Measurements from ENCODE around the gene KBTBD3. TPM values are rescaled to one million over a fixed set of nuclear protein-coding genes. Genes with fewer than 3 reads are reported as not detected.
"Not testable (repeated sequence)": the region's sequence is repeated elsewhere in the genome, so short reads cannot be mapped to it uniquely, and the experiment has no call there.

KBTBD3 gene
- total and polyA plus RNA-seq, 2 donors = 4.6 to 20.1 TPM

DNA sequence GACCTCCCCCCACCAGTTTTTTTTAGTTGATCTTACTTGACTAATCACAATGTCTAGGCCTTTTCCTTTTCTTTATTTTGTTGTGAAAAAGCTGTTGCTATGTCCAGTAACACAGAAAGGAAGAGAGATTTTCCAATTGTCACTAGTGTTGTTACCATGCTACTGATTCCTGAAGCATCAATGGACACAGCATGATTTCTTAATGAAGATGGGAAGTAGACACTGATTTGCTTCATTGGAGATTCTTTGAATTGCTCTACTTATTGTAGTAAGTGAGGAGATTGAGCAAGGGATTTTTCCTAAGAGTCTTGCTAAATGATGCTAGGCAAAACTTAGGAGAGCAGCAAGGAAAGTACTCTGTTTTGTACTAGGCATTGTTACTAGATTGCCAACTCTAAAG lies 4.9 kb upstream of the KBTBD3 start:
- Histone ChIP-seq H3K4me3 (ENCODE audit: low read depth, low read length) (no peak overlapping the region), H3K36me3 (ENCODE audit: insufficient read depth) (peaks cover 3% of the 10 kb centered on the region), H3K4me1 (ENCODE audit: insufficient read depth) (peaks cover 1% of the 10 kb centered on the region), H3K27ac (ENCODE audit: low read depth) (no peak overlapping the region)
- no peak for DNase-seq (ENCODE audit: extremely low spot score)

DNA sequence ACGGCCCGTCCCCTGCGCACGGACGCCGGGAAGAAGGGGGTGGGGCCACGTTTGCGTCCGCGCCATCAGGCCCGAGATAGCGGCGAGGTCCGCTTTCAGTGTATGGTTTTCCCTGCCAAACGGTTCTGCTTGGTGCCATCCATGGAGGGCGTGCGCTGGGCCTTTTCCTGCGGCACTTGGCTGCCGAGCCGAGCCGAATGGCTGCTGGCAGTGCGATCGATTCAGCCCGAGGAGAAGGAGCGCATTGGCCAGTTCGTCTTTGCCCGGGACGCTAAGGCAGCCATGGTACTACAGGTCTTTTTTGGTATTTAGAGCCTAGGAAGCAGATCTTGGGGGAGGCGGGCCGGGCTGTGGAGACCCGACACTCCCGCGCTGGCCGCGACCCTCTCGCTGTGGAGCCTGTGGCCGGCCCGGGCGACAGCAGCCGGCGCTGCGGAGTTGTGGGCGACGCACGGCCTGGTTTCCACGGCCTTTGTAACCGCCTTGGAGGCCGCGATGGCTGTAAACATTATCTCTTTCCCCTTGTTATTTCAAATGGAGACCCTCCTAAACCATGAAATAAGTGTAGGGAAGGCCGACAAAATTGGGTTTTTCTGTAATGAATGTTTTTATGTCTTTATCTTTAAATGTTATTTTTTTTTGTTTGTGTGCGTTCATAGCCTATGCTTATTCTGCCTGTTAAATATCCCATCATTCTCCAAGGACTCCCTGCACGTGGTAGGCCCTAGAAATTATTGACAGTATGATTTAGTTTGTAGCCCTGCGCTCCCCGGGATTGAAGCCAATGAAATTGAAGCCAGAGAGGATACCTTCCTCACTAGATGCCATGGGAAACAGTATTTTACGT lies 685 bp upstream of the KBTBD3 start, which contains the start of gene AASDHPPT:
TSS of gene AASDHPPT (plus strand) at position 54 of the 847 bp plus-strand sequence. CDS start at position 103, 49 bp downstream.
- DNase-seq (ENCODE audit: extremely low spot score) = peak; percentile 26
- Histone ChIP-seq H3K27ac (ENCODE audit: low read depth) (peak within 1 kb of the TSS; percentile 99), H3K4me1 (ENCODE audit: insufficient read depth) (no peaks in the 10 kb centered on the region), H3K4me3 (ENCODE audit: low read depth, low read length) (peak within 1 kb of the TSS; percentile 84), H3K36me3 (ENCODE audit: insufficient read depth) (no peaks in the 10 kb centered on the region)
- under 1% methylated on average over 55 of the region's 55 CpGs for WGBS

DNA sequence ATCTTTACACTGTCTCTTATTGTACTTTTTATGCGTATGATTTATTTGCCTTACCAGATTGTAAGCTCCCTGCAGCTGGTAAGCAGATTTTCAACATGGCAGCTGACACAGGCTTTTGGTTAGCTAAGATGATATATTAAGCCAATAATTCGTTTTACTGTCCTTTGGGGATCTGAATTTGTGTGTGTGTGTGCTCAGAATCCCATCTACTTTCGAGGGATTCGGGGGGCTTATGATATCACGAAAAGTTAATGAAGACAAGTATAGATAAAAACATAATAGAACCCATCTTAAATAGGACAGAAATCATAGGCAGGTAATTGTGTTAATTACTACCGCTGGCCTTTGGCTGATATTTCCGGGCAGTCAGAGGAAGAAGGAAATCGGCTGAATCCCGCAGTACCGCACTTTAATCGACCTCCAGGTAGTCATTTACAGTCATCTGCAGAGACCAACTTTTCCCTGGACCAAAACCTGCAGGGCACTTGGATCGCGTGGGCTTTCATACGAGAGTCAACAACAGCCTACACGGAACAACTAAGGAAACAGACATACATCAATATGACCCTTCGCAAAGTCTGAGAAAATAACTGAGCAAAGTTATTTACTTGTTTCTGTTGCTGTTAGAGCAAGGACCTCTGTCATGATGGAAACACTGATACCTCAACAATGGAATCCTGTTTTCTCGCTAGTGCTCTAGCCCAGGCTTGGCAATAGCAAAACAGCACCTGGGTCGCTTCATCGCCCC lies 802 bp downstream of the KBTBD3 start:
- H3K4me3 ChIP-seq (ENCODE audit: low read depth, low read length) = peak overlapping the region; percentile 81
- WGBS = 13% methylated on average over 19 of the region's 19 CpGs
- H3K36me3 ChIP-seq (ENCODE audit: insufficient read depth) = no peaks in the 10 kb centered on the region
- no peaks in the 10 kb centered on the region for H3K4me1 ChIP-seq (ENCODE audit: insufficient read depth)
- H3K27ac ChIP-seq (ENCODE audit: low read depth) = peak overlapping the region; percentile 96
- DNase-seq (ENCODE audit: extremely low spot score) = peak; percentile 11

DNA sequence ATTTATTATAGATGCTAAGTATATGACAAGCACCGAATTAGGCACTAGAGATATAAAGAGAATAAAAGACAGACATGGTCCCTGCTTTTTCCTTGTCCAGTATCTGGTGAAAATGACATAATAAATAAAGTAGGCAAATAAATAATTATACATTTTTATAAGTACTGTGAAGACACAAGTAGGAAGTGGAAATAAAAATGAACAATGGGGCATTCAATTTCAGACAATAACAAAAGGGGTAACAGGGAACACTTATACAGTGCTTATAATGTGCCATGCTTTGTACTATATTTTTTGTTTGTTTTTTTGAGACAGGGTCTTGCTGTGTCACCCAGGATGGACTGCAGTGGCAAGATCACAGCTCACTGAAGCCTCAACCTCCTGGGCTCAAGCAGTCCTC lies 4.3 kb downstream of the KBTBD3 start:
- DNase-seq (ENCODE audit: extremely low spot score) = no peak
- Histone ChIP-seq H3K27ac (ENCODE audit: low read depth) (no peak overlapping the region), H3K4me3 (ENCODE audit: low read depth, low read length) (no peak overlapping the region), H3K4me1 (ENCODE audit: insufficient read depth) (no peaks in the 10 kb centered on the region), H3K36me3 (ENCODE audit: insufficient read depth) (no peaks in the 10 kb centered on the region)
- WGBS = 73% methylated on average over 1 of the region's 1 CpG

DNA sequence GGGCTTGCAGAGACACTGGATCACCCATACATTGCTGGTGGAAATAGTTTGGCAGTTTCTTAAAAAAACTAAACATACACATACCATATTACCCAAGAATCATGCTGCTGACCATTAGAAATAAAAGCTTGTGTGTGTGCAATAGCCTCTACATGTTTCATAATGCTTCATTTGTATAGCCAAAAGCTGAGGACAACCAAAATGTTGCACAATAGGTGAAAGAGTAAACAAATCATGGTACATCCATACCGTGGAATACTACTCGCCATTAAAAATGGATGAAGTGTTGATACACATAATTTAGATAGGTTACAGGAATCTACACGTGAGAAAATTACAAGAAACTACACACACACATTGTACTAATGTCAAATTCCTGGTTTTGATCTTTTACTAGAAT lies 6.5 kb downstream of the KBTBD3 start:
- Histone ChIP-seq H3K36me3 (ENCODE audit: insufficient read depth) (no peaks in the 10 kb centered on the region), H3K4me1 (ENCODE audit: insufficient read depth) (no peaks in the 10 kb centered on the region), H3K4me3 (ENCODE audit: low read depth, low read length) (no peak overlapping the region), H3K27ac (ENCODE audit: low read depth) (no peak overlapping the region)
- DNase-seq (ENCODE audit: extremely low spot score) = no peak
- 89% methylated on average over 3 of the region's 3 CpGs for WGBS

DNA sequence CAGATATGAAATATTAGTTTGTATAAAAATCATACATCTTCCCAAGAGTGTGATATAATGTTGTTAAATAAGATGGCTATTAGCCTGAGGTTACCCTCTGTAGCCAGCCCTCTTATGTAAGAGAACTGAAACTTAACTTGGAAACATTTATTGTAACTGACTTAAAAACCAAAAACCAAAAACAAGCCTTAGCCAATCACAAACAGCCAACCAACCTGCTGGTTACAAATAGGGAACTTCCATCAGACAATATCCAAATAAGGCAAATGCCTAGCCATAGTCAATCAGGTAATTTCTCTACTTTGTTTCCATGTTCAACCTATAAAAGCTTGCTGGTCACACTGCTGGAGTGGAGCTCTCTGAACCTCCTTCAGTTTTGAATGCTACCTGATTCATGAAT lies 14.1 kb downstream of the KBTBD3 start:
- no peaks in the 10 kb centered on the region for H3K36me3 ChIP-seq (ENCODE audit: insufficient read depth)
- no peak overlapping the region for H3K27ac ChIP-seq (ENCODE audit: low read depth)
- H3K4me3 ChIP-seq (ENCODE audit: low read depth, low read length) = no peak overlapping the region
- no peaks in the 10 kb centered on the region for H3K4me1 ChIP-seq (ENCODE audit: insufficient read depth)
- DNase-seq (ENCODE audit: extremely low spot score) = no peak

DNA sequence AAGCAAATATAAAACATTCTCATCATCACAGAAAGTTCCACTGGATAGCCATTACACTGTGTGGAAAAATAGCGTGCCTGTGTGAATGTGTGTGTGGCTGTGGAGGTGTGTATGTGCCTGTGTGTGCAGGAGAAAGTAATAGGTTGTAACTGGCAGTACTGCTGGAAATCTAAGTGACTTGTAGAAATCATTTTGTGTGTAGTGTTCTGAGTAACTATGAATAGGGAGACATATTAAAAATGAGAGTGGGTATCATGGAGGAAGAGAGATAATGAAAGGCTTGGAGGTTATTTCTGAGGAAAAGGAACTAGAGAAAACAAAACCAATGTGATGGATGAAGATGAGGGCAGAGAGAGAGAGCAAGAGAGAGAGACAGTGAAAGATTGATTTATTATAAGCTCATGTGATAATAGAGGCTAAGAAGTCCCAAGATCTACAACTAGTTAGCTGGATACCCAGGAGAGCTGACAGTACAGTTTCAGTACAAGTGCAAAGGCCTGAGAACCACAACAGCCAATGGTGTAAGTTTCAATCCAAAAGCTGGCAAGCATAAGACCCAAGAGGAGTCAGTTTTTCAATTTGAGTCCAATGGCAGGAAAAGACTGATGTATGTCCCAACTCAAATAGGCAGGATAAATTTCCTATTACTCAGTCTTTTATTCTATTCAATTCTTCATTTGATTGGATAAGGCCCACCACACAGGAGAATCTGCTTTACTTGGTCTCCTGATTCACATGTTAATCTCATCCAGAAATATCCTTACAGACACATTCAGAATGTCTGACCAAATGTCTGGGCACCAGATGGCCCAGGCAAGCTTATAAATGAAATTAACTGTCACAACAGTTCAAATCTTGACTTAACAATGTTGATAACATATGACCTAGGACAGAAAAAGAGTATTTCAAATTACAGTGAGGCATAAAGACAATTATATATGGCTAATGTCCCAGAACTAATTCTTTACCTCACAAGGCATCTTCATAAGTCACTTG lies 14.9 kb downstream of the KBTBD3 start:
- Histone ChIP-seq H3K4me1 (ENCODE audit: insufficient read depth) (no peaks in the 10 kb centered on the region), H3K27ac (ENCODE audit: low read depth) (no peak overlapping the region), H3K36me3 (ENCODE audit: insufficient read depth) (peaks cover 2% of the 10 kb centered on the region), H3K4me3 (ENCODE audit: low read depth, low read length) (no peak overlapping the region)
- WGBS = 93% methylated on average over 1 of the region's 1 CpG
- no peak for DNase-seq (ENCODE audit: extremely low spot score)

DNA sequence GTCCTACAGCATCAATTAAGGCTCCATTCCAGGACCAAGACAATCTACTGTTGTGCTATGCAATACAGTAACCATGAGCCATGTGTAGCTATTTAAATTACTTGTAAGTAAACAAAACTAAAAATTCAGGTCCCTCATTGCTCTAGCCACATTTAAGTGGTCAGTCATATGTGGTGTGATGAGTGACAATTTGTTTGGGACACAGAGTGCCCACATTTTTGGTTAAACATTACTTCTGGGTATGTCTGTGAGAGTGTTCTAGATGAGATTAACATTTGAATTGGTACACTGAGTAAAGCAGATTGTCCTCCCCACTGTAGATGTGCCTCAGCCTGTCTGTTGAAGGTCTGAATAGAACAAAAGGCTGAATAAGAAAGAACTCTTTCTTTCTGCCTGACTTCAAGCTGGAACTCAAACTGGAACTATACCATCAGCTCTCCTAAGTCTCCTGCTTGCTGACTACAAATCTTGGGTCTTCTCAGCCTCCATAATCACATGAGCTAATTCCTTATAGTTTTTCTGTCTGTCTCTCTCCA lies 15.8 kb downstream of the KBTBD3 start:
- no peak for DNase-seq (ENCODE audit: extremely low spot score)
- H3K4me1 ChIP-seq (ENCODE audit: insufficient read depth) = no peaks in the 10 kb centered on the region
- no peak overlapping the region for H3K4me3 ChIP-seq (ENCODE audit: low read depth, low read length)
- no peak overlapping the region for H3K27ac ChIP-seq (ENCODE audit: low read depth)
- H3K36me3 ChIP-seq (ENCODE audit: insufficient read depth) = peaks cover 2% of the 10 kb centered on the region

DNA sequence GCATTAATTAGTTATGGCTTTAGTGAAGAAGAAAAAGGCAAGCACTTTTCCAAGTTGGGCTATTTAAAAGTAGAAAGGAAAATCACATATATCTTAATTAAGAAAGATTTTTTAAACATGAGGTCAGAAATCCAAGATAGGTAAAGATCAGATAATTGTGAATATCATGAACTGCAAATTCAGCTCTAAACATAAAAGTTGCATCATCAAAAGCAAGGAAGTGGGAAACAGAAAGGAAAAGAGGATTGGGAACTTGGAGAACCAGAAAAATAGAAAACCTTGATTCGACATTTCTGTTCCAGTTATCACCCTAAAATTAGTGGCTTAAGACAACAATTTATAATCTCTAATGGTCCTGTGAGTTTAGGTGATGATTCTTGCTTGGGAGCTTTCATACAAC lies 17.5 kb downstream of the KBTBD3 start:
- no peak overlapping the region for H3K27ac ChIP-seq (ENCODE audit: low read depth)
- H3K4me1 ChIP-seq (ENCODE audit: insufficient read depth) = no peaks in the 10 kb centered on the region
- 95% methylated on average over 1 of the region's 1 CpG for WGBS

DNA sequence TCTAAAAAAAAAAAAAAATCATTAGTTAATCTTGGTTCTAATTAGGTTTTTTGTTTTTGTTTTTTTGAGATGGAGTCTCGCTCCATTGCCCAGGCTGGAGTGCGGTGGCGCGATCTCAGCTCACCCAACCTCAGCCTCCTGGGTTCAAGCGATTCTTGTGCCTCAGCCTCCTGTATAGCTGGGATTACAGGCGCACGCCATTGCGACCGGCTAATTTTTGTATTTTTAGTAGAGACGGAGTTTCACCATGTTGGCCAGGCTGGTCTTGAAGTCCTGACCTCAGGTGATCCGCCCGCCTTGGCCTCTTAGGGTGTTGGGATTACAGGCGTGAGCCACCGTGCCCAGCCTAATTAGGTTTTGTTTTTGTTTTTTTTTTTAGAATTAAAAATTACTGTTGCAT lies 18.8 kb downstream of the KBTBD3 start:
- not testable (repeated sequence) for DNase-seq (ENCODE audit: extremely low spot score); H3K4me1 ChIP-seq (ENCODE audit: insufficient read depth); H3K36me3 ChIP-seq (ENCODE audit: insufficient read depth); H3K4me3 ChIP-seq (ENCODE audit: low read depth, low read length); H3K27ac ChIP-seq (ENCODE audit: low read depth)
- WGBS = 99% methylated on average over 14 of the region's 14 CpGs

More for the DNA sequence above, 17.5 kb downstream of the KBTBD3 start:
- no peak for DNase-seq (ENCODE audit: extremely low spot score)
- Histone ChIP-seq H3K36me3 (ENCODE audit: insufficient read depth) (peaks cover 2% of the 10 kb centered on the region), H3K4me3 (ENCODE audit: low read depth, low read length) (no peak overlapping the region)

DNA sequence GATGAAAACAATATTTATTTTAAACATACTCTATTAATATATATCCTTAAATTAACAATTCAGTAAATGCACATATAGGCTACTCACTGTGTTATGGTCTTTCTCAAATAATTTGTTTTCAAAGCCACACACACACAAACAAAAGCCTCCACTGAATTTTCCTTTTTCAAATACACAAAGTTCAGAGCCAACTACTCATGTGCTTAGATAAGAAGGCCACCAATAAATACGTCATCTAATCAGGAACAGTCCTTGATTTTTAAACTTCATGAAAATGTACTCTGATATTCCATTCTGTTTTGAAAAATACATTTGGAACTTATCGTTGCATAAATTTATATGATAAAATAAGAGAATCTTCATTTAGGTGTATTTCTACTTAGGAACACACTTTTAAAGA lies 26.0 kb downstream of the KBTBD3 start:
- DNase-seq (ENCODE audit: extremely low spot score) = no peak
- Histone ChIP-seq H3K4me3 (ENCODE audit: low read depth, low read length) (no peak overlapping the region), H3K4me1 (ENCODE audit: insufficient read depth) (no peaks in the 10 kb centered on the region), H3K27ac (ENCODE audit: low read depth) (no peak overlapping the region), H3K36me3 (ENCODE audit: insufficient read depth) (no peaks in the 10 kb centered on the region)
- WGBS = 59% methylated on average over 2 of the region's 2 CpGs

DNA sequence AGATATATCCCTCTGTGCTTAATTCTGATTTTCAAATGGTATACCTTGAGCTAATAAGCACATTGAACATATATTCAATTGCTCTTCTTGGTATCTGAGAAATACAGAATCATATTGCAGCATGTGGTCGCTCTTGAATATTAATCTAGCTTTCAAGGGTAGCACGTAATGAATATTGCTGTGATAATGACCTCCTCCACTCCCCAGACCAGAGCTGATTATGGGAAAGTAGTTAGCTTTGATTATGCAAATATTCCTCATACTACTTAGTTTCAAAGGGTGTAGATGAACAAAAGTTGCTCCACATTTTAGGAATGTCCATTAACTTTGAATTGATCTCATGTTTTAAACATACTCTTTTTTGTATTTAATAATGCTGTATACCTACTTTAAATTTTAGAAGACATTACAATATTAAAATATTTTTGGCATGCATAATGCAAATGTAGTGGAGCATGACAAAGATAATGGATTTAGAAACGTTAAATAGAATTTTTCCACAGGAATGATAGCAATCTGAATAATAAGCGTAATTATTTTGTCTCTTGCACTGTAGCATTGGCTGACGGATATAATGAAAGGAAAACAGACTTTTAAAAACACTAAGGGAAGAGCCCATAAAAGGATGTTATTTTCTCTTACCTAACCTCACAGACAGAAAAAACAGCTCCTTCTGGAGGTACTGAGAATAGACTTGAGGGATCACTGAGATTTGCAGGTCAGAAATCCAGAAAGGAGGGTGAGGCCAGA lies 27.2 kb downstream of the KBTBD3 start:
- Histone ChIP-seq H3K4me3 (ENCODE audit: low read depth, low read length) (no peak overlapping the region), H3K27ac (ENCODE audit: low read depth) (no peak overlapping the region), H3K4me1 (ENCODE audit: insufficient read depth) (no peaks in the 10 kb centered on the region), H3K36me3 (ENCODE audit: insufficient read depth) (no peaks in the 10 kb centered on the region)
- 77% methylated on average over 5 of the region's 5 CpGs for WGBS
- DNase-seq (ENCODE audit: extremely low spot score) = no peak

Data from urinary bladder (tissue), 4 donors.